ENCODE results near the gene WBP2. TPM values are rescaled to one million over a fixed set of nuclear protein-coding genes. Genes with fewer than 3 reads are reported as not detected.

The WBP2 gene
- total RNA-seq, 1 experiment from 2014 or later: 132 TPM

DNA sequence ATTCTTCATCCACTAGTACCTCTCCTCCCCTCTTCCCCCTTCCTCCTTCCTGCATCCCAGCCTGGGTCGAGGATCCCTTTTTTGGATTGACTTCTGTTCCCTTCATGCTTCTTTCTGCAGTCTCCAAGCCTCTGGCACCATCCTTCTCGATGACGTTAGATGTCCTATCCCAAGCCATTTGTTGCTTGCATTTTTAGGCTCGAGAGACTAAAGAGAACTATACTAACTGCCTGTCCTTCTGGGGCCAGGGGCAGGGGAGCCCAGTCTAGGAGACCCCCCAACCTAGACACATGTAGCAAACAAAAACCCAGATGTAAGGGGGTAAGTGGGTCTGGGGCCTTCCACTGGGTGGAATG is 46.6 kb downstream of the WBP2 start:
- POLR2A ChIA-PET: no interaction called here
- no TSS peak for BruUV-seq (replicated peaks)
- Histone ChIP-seq H3K9ac (ENCODE audit: low read length) (no peak overlapping the region), H2AFZ (ENCODE audit: low read depth, low read length, poor library complexity, severe bottlenecking) (no peak overlapping the region), H3K27me3 (ENCODE audit: insufficient read depth, low read length) (no peaks in the 10 kb centered on the region), H3K4me2 (ENCODE audit: low read length) (no peak overlapping the region), H3K9me2 (ENCODE audit: insufficient read depth) (no peaks in the 10 kb centered on the region), H3K27ac (ENCODE audit: low read depth, low read length) (no peak overlapping the region), H3K36me3 (ENCODE audit: control insufficient read depth in 1 of 2, insufficient read depth in 2 of 2, low read length in 2 of 2) (peaks cover 13 to 16% of the 10 kb centered on the region in 2 experiments; a peak in 2 of 4 replicates), H3K9me3 (ENCODE audit: control insufficient read depth in 1 of 2, insufficient read depth in 1 of 2, low read depth in 1 of 2, low read length in 2 of 2) (no peaks in the 10 kb centered on the region), H3K4me1 (ENCODE audit: control insufficient read depth in 1 of 2, insufficient read depth in 2 of 2, low read length in 2 of 2) (no peaks in the 10 kb centered on the region), H3K4me3 (replicated peaks in 1 of 2; ENCODE audit: low read depth in 1 of 2, low read length in 2 of 2) (no peak overlapping the region), H4K20me1 (ENCODE audit: insufficient read depth) (no peaks in the 10 kb centered on the region), H3K79me2 (ENCODE audit: insufficient read depth, low read length) (peaks cover 4% of the 10 kb centered on the region)
- CTCF ChIA-PET: no interaction called here
- DNase-seq (ENCODE audit: low read depth, low spot score) (no peak), ATAC-seq (no peak)
- RAD21 ChIA-PET (ENCODE audit: low non-redundant PET in 1 of 2, low total read pairs in 2 of 2, uncharacterized antibody in 2 of 2, unreplicated experiment in 2 of 2): no interaction called here
- TF ChIP-seq FOSL1 (IDR thresholded peaks at IDR 0.05; ENCODE audit: low read depth): no peak
- TF ChIP-seq JUND (IDR thresholded peaks at IDR 0.05): no peak
- TF ChIP-seq CEBPB (IDR thresholded peaks at IDR 0.05; ENCODE audit: low read depth): no peak
- TF ChIP-seq ZNF274 (IDR thresholded peaks at IDR 0.05; ENCODE audit: low read depth, low read length): no peak
- TF ChIP-seq ZFX (IDR thresholded peaks at IDR 0.05): no peak
- intact Hi-C loops (cut with micrococcal nuclease): no loop called here

DNA sequence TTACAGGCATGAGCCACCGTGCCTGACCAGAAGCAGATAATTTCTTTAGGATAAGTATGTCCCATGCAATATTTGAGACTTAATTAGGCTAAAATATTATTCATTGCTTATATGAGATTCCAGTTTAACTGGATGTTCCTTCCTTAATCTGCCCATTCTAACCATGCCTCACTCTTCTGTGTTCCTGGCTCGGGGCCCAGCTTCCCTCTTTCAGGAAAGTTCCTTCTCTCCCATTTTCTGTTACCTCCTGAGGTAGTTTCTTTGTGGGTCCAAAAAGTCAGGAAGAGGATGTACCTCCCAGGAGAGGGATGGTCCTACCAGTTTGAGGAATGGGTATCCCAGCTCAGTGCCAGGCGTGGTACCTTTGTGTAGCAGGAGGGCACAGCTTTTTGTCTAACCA is 47.3 kb downstream of the WBP2 start:
- Histone ChIP-seq H3K4me3 (replicated peaks in 1 of 2; ENCODE audit: low read depth in 1 of 2, low read length in 2 of 2) (no peak overlapping the region), H3K27me3 (ENCODE audit: insufficient read depth, low read length) (no peaks in the 10 kb centered on the region), H3K36me3 (ENCODE audit: control insufficient read depth in 1 of 2, insufficient read depth in 2 of 2, low read length in 2 of 2) (peaks cover 10 to 13% of the 10 kb centered on the region in 2 experiments; a peak in 2 of 4 replicates), H2AFZ (ENCODE audit: low read depth, low read length, poor library complexity, severe bottlenecking) (no peak overlapping the region), H3K9me3 (ENCODE audit: control insufficient read depth in 1 of 2, insufficient read depth in 1 of 2, low read depth in 1 of 2, low read length in 2 of 2) (no peaks in the 10 kb centered on the region), H4K20me1 (ENCODE audit: insufficient read depth) (no peaks in the 10 kb centered on the region), H3K9me2 (ENCODE audit: insufficient read depth) (no peaks in the 10 kb centered on the region), H3K9ac (ENCODE audit: low read length) (no peak overlapping the region), H3K4me1 (ENCODE audit: control insufficient read depth in 1 of 2, insufficient read depth in 2 of 2, low read length in 2 of 2) (no peaks in the 10 kb centered on the region), H3K4me2 (ENCODE audit: low read length) (no peak overlapping the region), H3K27ac (ENCODE audit: low read depth, low read length) (no peak overlapping the region), H3K79me2 (ENCODE audit: insufficient read depth, low read length) (peaks cover 4% of the 10 kb centered on the region)
- ATAC-seq (no peak), DNase-seq (ENCODE audit: low read depth, low spot score) (no peak)
- TF ChIP-seq YY1 (IDR thresholded peaks at IDR 0.05; ENCODE audit: extremely low read depth, insufficient replicate concordance, low read depth, low read length) (no peak), CEBPB (IDR thresholded peaks at IDR 0.05; ENCODE audit: low read depth) (no peak), EZH2 (IDR thresholded peaks at IDR 0.05) (no peak), CBX3 (IDR thresholded peaks at IDR 0.05; ENCODE audit: low read depth) (no peak), ZNF274 (IDR thresholded peaks at IDR 0.05; ENCODE audit: low read depth, low read length) (no peak), POLR2AphosphoS5 (IDR thresholded peaks at IDR 0.05; ENCODE audit: low read depth, low read length) (no peak), POLR2A (IDR thresholded peaks at IDR 0.05; ENCODE audit: borderline replicate concordance, extremely low read depth, insufficient read depth, insufficient read length) (no peak), SIN3A (IDR thresholded peaks at IDR 0.05; ENCODE audit: low read depth) (no peak), EZH2phosphoT487 (IDR thresholded peaks at IDR 0.05; ENCODE audit: borderline replicate concordance) (no peak), CTCF (IDR thresholded peaks at IDR 0.05 in 2 of 3, conservative IDR thresholded peaks at IDR 0.05 in 1 of 3; ENCODE audit: borderline replicate concordance in 1 of 3, insufficient read depth in 1 of 3, low read depth in 2 of 3, low read length in 2 of 3) (no peak)
- TF ChIP-seq, protein P1, sequence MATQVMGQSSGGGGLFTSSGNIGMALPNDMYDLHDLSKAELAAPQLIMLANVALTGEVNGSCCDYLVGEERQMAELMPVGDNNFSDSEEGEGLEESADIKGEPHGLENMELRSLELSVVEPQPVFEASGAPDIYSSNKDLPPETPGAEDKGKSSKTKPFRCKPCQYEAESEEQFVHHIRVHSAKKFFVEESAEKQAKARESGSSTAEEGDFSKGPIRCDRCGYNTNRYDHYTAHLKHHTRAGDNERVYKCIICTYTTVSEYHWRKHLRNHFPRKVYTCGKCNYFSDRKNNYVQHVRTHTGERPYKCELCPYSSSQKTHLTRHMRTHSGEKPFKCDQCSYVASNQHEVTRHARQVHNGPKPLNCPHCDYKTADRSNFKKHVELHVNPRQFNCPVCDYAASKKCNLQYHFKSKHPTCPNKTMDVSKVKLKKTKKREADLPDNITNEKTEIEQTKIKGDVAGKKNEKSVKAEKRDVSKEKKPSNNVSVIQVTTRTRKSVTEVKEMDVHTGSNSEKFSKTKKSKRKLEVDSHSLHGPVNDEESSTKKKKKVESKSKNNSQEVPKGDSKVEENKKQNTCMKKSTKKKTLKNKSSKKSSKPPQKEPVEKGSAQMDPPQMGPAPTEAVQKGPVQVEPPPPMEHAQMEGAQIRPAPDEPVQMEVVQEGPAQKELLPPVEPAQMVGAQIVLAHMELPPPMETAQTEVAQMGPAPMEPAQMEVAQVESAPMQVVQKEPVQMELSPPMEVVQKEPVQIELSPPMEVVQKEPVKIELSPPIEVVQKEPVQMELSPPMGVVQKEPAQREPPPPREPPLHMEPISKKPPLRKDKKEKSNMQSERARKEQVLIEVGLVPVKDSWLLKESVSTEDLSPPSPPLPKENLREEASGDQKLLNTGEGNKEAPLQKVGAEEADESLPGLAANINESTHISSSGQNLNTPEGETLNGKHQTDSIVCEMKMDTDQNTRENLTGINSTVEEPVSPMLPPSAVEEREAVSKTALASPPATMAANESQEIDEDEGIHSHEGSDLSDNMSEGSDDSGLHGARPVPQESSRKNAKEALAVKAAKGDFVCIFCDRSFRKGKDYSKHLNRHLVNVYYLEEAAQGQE (IDR thresholded peaks at IDR 0.05; ENCODE audit: low read depth): no peak
- POLR2A ChIA-PET: interaction anchor here (1.0 kb wide), 1 partner anchor 28 kb away, joined by 4 read pairs; a partner anchor contains a TSS
- intact Hi-C loops (cut with micrococcal nuclease): no loop called here
- RAD21 ChIA-PET (ENCODE audit: low non-redundant PET in 1 of 2, low total read pairs in 2 of 2, uncharacterized antibody in 2 of 2, unreplicated experiment in 2 of 2): no interaction called here
- CTCF ChIA-PET: no interaction called here
- BruUV-seq (replicated peaks): no TSS peak

All from HCT116 (cell line).